ENCODE results near the gene SLC5A2. TPM values are rescaled to one million over a fixed set of nuclear protein-coding genes. Genes with fewer than 3 reads are reported as not detected.

SLC5A2 gene
- total RNA-seq, 2 donors from 2014 or later: 0.31 to 0.91 TPM

DNA sequence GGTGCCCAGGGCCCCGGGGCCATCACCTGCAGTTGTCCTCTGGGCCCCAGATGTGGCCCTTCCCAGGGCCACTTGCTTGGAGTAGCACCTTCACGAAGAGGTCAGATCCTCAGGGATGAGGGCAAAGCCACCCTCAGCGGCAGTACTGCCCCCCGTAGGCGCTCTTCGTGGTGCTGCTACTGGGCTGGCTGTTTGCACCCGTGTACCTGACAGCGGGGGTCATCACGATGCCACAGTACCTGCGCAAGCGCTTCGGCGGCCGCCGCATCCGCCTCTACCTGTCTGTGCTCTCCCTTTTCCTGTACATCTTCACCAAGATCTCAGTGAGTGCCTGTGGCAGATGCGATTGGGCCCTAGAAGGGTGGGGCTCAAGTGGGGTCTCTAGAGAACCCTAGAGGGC lies 2.6 kb downstream of the SLC5A2 start:
- no peak for DNase-seq (ENCODE audit: low spot score in 2 of 2)
- H3K27ac Mint-ChIP-seq: no peak overlapping the region
- no peaks in the 10 kb centered on the region for H3K36me3 Mint-ChIP-seq
- no peak for ATAC-seq
- no peaks in the 10 kb centered on the region for H3K9me3 Mint-ChIP-seq

DNA sequence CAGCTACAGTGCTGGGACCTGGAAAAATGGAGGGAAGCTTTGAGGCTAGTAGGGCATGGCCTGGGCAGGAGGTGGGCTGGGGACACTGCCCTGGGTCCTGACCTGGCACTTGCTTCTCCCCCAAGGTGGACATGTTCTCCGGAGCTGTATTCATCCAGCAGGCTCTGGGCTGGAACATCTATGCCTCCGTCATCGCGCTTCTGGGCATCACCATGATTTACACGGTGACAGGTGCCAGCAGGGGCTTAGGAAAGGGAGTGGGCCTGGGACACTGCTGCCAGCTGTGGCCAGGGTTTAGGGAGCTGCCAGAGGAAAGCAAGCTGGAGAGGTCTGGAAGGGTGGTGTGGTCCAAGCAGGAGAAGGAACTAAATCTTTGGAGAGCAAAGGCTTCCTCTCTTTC lies 3.1 kb downstream of the SLC5A2 start:
- DNase-seq (ENCODE audit: low spot score in 2 of 2) (no peak), ATAC-seq (no peak)
- no peaks in the 10 kb centered on the region for H3K36me3 Mint-ChIP-seq
- no peak overlapping the region for H3K27ac Mint-ChIP-seq
- no peaks in the 10 kb centered on the region for H3K9me3 Mint-ChIP-seq

DNA sequence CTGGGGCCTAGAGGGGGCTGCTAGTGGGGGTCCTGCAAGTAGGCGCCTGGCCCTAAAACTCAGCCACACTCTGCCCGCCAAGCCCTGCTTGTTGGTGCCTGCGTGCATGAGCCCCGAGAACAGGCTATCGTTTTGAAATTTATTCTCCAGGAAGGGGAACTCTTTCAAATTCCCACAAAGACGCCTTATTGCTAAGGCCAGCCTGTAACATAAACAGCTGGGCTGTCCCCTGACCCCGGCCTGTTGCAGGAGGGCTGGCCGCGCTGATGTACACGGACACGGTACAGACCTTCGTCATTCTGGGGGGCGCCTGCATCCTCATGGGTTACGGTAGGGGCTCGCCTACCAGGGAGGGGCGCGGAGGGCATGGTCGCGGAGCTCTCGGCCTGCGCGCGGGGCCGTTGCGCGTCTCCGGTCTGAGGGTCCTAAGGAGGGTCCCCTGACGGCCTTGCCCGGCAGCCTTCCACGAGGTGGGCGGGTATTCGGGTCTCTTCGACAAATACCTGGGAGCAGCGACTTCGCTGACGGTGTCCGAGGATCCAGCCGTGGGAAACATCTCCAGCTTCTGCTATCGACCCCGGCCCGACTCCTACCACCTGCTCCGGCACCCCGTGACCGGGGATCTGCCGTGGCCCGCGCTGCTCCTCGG lies 4.3 kb downstream of the SLC5A2 start:
- DNase-seq (ENCODE audit: low spot score in 2 of 2) (no peak), ATAC-seq (peak in 1 of 2 donors; percentile 7)
- Mint-ChIP-seq H3K9me3 (no peaks in the 10 kb centered on the region), H3K36me3 (no peaks in the 10 kb centered on the region), H3K27ac (peak overlapping the region in 1 of 2 donors; percentile 65)

- Mint-ChIP-seq H3K36me3 (no peaks in the 10 kb centered on the region), H3K27ac (peak overlapping the region in 1 of 2 donors; percentile 65), H3K9me3 (no peaks in the 10 kb centered on the region)
- DNase-seq (ENCODE audit: low spot score in 2 of 2) (peak; percentile 68 to 72), ATAC-seq (peak; percentile 86 to 94)
Observed at GRCh38 chr16:31487720-31488467, 5.0 kb downstream of the SLC5A2 start.

DNA sequence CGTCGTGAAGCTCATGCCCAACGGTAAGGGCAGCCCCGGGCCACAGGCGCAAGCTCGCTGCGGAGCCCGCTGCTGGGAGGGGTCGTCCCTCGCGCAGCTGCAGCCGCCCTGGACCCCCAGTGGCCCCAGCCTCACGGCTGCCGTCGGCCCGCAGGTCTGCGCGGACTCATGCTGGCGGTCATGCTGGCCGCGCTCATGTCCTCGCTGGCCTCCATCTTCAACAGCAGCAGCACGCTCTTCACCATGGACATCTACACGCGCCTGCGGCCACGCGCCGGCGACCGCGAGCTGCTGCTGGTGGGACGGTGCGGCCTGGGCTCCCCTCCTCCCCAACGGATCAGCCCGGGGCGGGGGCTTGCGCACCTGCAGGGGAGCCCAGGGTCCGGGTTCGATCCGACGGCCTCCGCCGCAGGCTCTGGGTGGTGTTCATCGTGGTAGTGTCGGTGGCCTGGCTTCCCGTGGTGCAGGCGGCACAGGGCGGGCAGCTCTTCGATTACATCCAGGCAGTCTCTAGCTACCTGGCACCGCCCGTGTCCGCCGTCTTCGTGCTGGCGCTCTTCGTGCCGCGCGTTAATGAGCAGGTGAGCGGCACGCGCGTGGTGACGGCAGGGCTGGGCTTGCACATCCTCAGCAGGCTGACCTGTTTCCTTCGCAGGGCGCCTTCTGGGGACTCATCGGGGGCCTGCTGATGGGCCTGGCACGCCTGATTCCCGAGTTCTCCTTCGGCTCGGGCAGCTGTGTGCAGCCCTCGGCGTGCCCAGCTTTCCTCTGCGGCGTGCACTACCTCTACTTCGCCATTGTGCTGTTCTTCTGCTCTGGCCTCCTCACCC lies 5.8 kb downstream of the SLC5A2 start:
- ATAC-seq (no peak), DNase-seq (ENCODE audit: low spot score in 2 of 2) (peak in 1 of 2 donors; percentile 52)
- H3K9me3 Mint-ChIP-seq: no peaks in the 10 kb centered on the region
- no peak overlapping the region for H3K27ac Mint-ChIP-seq
- no peaks in the 10 kb centered on the region for H3K36me3 Mint-ChIP-seq

DNA sequence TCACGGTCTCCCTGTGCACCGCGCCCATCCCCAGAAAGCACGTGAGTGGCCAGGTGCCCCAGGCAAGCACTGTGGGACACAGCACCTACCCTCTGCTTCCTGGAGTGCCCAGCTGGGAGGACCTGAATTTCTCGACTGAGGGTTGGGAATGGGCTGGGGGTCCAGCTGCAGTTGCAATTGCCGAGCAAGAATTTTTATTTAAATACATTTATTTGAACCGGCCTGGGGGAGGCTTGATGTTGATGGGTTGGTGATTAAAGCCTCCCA lies 6.3 kb downstream of the SLC5A2 start:
- no peak for ATAC-seq
- Mint-ChIP-seq H3K36me3 (no peaks in the 10 kb centered on the region), H3K9me3 (no peaks in the 10 kb centered on the region), H3K27ac (no peak overlapping the region)
- no peak for DNase-seq (ENCODE audit: low spot score in 2 of 2)

DNA sequence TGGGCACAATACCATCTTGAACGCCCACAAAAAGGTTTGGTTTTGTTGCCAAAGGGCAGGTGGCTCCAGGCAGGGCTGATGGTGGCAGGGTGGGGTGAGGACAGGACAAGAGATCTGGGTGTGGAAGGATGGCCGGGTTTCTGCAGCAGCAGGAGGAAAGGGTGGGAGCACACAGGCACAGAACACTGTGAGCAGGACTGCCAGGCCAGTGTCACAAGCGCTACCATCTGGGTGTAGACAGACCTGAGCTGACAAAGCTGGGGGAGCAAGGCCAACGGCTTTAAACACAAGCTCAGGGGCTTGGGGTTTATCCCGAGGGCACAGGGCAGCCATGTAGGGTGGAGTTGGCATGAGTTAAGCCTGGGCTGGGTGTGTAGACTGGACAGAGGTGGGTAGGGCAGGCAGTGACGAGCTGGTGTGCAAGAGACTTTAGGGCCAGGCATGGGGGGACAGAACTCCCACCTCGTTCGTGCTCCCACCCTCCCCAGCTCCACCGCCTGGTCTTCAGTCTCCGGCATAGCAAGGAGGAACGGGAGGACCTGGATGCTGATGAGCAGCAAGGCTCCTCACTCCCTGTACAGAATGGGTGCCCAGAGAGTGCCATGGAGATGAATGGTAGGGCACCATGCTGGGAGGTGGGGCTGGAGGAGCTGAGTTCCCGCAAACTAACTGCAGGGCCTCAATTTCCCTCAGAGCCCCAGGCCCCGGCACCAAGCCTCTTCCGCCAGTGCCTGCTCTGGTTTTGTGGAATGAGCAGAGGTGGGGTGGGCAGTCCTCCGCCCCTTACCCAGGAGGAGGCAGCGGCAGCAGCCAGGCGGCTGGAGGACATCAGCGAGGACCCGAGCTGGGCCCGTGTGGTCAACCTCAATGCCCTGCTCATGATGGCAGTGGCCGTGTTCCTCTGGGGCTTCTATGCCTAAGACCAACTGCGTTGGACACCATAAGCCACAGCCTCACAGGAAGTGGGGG lies 7.0 kb downstream of the SLC5A2 start:
- Mint-ChIP-seq H3K9me3 (no peaks in the 10 kb centered on the region), H3K36me3 (no peaks in the 10 kb centered on the region), H3K27ac (no peak overlapping the region)
- no peak for ATAC-seq
- DNase-seq (ENCODE audit: low spot score in 2 of 2): peak in 1 of 2 donors; percentile 51

GRCh38 chr16:31491778-31492418 lies 9.0 kb downstream of the SLC5A2 start:
- no peaks in the 10 kb centered on the region for H3K9me3 Mint-ChIP-seq
- H3K27ac Mint-ChIP-seq: no peak overlapping the region
- DNase-seq (ENCODE audit: low spot score in 2 of 2) (no peak), ATAC-seq (no peak)
- no peaks in the 10 kb centered on the region for H3K36me3 Mint-ChIP-seq

DNA sequence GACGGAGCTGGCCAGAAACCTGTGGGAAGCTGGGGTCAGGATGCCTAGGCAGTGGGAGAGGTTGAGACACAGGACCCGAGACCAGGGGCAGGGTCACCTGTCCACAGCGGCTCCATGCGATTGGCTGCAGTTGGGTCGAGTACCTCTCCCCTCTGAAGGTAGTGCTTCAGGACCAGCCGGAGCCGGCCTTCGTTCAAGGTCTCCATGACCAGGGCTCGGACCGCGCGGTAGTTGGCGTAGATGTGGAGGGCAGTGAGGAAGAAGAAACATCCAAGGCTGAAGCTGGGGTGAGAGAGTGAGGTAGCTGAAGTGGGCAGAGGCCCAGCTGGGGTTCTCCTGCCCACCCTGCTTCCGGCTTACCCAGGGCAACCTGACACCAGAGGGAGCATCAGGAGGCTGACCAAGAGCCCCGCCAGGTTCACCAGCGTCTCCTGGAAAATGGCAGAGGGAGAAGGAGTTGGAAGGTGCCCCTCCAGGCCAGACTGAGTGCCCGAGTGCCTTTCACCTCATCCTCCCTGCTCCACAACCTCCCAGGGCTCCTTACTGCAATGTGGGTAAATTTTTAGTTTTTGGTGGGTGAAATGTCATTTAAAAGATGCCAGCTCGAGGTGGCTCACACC lies 10.7 kb downstream of the SLC5A2 start:
- no peak for DNase-seq (ENCODE audit: low spot score in 2 of 2)
- peak overlapping the region in 1 of 2 donors; percentile 82 for H3K27ac Mint-ChIP-seq
- H3K36me3 Mint-ChIP-seq: peaks cover 0 to 2% of the 10 kb centered on the region in 2 donors
- H3K9me3 Mint-ChIP-seq: no peaks in the 10 kb centered on the region
- no peak for ATAC-seq

DNA sequence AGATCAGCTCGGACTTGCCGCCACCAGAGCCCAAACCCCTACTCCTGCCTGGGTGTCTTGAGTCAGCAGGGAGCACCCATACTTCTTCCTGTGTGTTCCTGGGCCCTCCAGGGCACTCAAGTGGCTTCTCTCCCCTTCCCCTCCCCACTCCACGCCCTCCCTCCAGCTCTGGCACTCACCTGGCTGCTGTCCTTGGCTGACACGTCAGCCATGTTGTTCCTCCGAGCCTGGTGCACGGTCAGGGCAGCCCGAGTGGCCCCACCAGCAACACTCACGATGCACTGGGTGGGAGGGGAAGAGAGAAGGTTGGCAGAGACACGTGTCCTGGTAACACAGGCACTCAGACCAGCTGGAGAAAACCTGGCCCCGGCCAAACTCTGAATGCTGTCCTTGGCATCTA lies 13.7 kb downstream of the SLC5A2 start:
- ATAC-seq (no peak), DNase-seq (ENCODE audit: low spot score in 2 of 2) (no peak)
- Mint-ChIP-seq H3K9me3 (no peaks in the 10 kb centered on the region), H3K27ac (peak overlapping the region in 1 of 2 donors; percentile 15), H3K36me3 (peaks cover 0 to 4% of the 10 kb centered on the region in 2 donors)

DNA sequence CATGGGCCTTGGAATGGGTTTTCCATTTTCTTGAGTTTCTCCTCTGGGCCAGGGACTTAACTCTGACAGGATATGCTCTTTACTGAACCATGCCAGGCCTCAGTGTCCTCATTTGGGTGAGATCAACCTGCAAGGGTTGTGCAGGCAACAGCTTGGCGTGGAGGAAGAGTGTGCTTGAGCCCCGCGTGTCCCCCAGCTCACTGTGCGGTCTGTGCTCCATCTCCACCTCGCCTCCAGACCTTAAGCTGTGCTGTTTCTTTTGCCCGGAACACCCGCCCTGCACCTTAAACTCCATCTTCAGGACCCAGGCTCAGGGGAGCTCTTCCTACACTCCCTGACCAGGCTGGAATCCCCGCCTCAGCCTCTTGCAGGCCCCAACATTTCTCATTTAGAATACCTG lies 15.6 kb downstream of the SLC5A2 start:
- peaks cover 0 to 4% of the 10 kb centered on the region in 2 donors for H3K36me3 Mint-ChIP-seq
- H3K27ac Mint-ChIP-seq: no peak overlapping the region
- ATAC-seq: no peak
- H3K9me3 Mint-ChIP-seq: no peaks in the 10 kb centered on the region
- DNase-seq (ENCODE audit: low spot score in 2 of 2): no peak

DNA sequence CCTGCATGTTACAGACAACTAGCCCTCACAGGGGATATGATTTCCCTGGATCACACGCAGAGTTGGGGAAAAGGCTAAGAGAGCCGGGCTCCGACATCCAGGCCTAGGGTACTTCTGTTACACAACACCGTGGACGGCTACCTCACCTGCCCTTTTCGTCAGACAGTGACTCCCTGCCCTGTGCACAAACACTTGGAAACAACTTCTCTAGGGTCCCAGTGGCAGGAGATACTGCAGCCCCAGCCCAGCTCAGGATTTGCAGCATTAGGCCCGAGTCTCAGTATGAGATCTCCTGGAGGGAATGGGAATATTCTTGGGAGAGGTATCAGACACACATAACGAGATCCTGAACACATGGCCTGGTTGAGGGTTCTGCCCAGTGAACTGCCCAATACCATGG lies 17.0 kb downstream of the SLC5A2 start:
- Mint-ChIP-seq H3K9me3 (no peaks in the 10 kb centered on the region), H3K27ac (peak overlapping the region in 1 of 2 donors; percentile 65), H3K36me3 (peaks cover 0 to 5% of the 10 kb centered on the region in 2 donors)
- no peak for DNase-seq (ENCODE audit: low spot score in 2 of 2)
- ATAC-seq: no peak

GRCh38 chr16:31501226-31501965 lies 18.5 kb downstream of the SLC5A2 start:
- DNase-seq (ENCODE audit: low spot score in 2 of 2) (no peak), ATAC-seq (no peak)

GRCh38 chr16:31501966-31502348 lies 19.0 kb downstream of the SLC5A2 start:
- peaks cover 0 to 10% of the 10 kb centered on the region in 2 donors for H3K36me3 Mint-ChIP-seq
- ATAC-seq: no peak

More at GRCh38 chr16:31501226-31501965, 18.5 kb downstream of the SLC5A2 start:
- peaks cover 0 to 10% of the 10 kb centered on the region in 2 donors for H3K36me3 Mint-ChIP-seq
- no peaks in the 10 kb centered on the region for H3K9me3 Mint-ChIP-seq
- peak overlapping the region in 1 of 2 donors; percentile 74 for H3K27ac Mint-ChIP-seq

GRCh38 chr16:31502981-31503380 lies 20.1 kb downstream of the SLC5A2 start:
- H3K9me3 Mint-ChIP-seq: no peaks in the 10 kb centered on the region

More at GRCh38 chr16:31501966-31502348, 19.0 kb downstream of the SLC5A2 start:
- DNase-seq (ENCODE audit: low spot score in 2 of 2): no peak
- Mint-ChIP-seq H3K9me3 (no peaks in the 10 kb centered on the region), H3K27ac (peak overlapping the region in 1 of 2 donors; percentile 74)

More at GRCh38 chr16:31502981-31503380, 20.1 kb downstream of the SLC5A2 start:
- ATAC-seq: no peak
- H3K27ac Mint-ChIP-seq: no peak overlapping the region
- no peak for DNase-seq (ENCODE audit: low spot score in 2 of 2)
- peaks cover 6 to 10% of the 10 kb centered on the region in 2 donors for H3K36me3 Mint-ChIP-seq
